Thyroid gland (tissue), 4 donors: ENCODE data around the gene LONRF3. TPM values are rescaled to one million over a fixed set of nuclear protein-coding genes. Genes with fewer than 3 reads are reported as not detected.

Experiments used
- DNase-seq, 2 donors: peaks; one replicate each; pipeline ENCODE4 v3.0.0-alpha.2; 2019
- H3K27ac ChIP-seq, 3 donors: fragments of 200-600 bp; sonication (generic); 1 replicate in 2 of 3; 2 replicates in 1 of 3; pipeline ENCODE4 v1.5.1; 2016 to 2019; ENCODE audit warnings: mild to moderate bottlenecking in 1 of 3, moderate library complexity in 1 of 3
- H3K27me3 ChIP-seq: fragments of 200-600 bp; sonication (generic); one replicate; pipeline ENCODE4 v1.5.1; 2019
- H3K36me3 ChIP-seq, 2 donors: fragments of 200-600 bp; sonication (generic); one replicate each; pipeline ENCODE4 v1.5.1; 2016 to 2019
- H3K4me1 ChIP-seq, 2 donors: fragments of 200-600 bp; sonication (generic); one replicate each; pipeline ENCODE4 v1.5.1; 2017 to 2019
- H3K4me3 ChIP-seq, 3 donors: fragments of 200-600 bp; sonication (generic); replicated peaks in 1 of 3; 1 replicate in 2 of 3; 2 replicates in 1 of 3; pipeline ENCODE4 v1.5.1; 2016; ENCODE audit warnings: mild to moderate bottlenecking in 1 of 3
- H3K9me3 ChIP-seq: fragments of 200-600 bp; sonication (generic); one replicate; pipeline ENCODE4 v1.5.1; 2017
- POLR2A ChIP-seq, 2 donors: fragments of 450-650 bp; IDR thresholded peaks; one replicate each; pipeline ENCODE4 v1.6.1; 2017; ENCODE audit warnings: antibody characterized with exemption in 2 of 2, mild to moderate bottlenecking in 2 of 2, moderate library complexity in 1 of 2
- WGBS, 2 donors: methylation state at CpG; one replicate each; pipeline ENCODE4 v1.1.5; 2017; 5-methylcytosine and 5-hydroxymethylcytosine counted together
- intact Hi-C: fragments of 100-400 bp; cut with DNase I; formaldehyde crosslinking; loops from one replicate; pipeline ENCODE4 v1.15.1; 2023
- total RNA-seq, 4 donors: library from RNA; depleted of rRNA; stranded (reverse); fragments of >200 nt; gene quantifications; one replicate each; pipeline ENCODE4 v1.2.3, GENCODE V29; 2016
- TF ChIP-seq, protein P1 (sequence below), 6 experiments: fragments of 200-600 bp in 3 of 6; fragments of 450-650 bp in 3 of 6; sonication (generic) in 3 of 6; IDR thresholded peaks; one replicate each; pipeline ENCODE4 v1.5.1; 2016 to 2019; ENCODE audit warnings: antibody characterized with exemption in 6 of 6, mild to moderate bottlenecking in 2 of 6, inconsistent platforms in 1 of 6, moderate library complexity in 1 of 6

LONRF3 gene
- total RNA-seq, 4 donors from 2014 or later, result 32.1 to 106 (median 51.9) TPM

- no peaks in the 10 kb centered on the region for H3K4me1 ChIP-seq
- no peaks in the 10 kb centered on the region for H3K36me3 ChIP-seq
- H3K4me3 ChIP-seq, result no peak overlapping the region
- H3K27ac ChIP-seq, result no peak overlapping the region
- no peak for TF ChIP-seq POLR2A (IDR thresholded peaks at IDR 0.05)
- TF ChIP-seq, protein P1, sequence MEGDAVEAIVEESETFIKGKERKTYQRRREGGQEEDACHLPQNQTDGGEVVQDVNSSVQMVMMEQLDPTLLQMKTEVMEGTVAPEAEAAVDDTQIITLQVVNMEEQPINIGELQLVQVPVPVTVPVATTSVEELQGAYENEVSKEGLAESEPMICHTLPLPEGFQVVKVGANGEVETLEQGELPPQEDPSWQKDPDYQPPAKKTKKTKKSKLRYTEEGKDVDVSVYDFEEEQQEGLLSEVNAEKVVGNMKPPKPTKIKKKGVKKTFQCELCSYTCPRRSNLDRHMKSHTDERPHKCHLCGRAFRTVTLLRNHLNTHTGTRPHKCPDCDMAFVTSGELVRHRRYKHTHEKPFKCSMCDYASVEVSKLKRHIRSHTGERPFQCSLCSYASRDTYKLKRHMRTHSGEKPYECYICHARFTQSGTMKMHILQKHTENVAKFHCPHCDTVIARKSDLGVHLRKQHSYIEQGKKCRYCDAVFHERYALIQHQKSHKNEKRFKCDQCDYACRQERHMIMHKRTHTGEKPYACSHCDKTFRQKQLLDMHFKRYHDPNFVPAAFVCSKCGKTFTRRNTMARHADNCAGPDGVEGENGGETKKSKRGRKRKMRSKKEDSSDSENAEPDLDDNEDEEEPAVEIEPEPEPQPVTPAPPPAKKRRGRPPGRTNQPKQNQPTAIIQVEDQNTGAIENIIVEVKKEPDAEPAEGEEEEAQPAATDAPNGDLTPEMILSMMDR (IDR thresholded peaks at IDR 0.05), result peak; percentile 20 to 66 (median 52)
- WGBS, 2 donors, result 3 to 4% methylated on average over 7 of the region's 7 CpGs
- intact Hi-C loops, result loop anchor here (5.0 kb wide), 1 partner anchor 220 kb away; no protein-coding TSS in a partner anchor
- no peaks in the 10 kb centered on the region for H3K9me3 ChIP-seq
- peak; percentile 62 to 66 for DNase-seq
- no peaks in the 10 kb centered on the region for H3K27me3 ChIP-seq
Measured at GRCh38 chrX:119067023-119067739, 92.8 kb downstream of the LONRF3 start.

Other genes with a start within 250 kb of the LONRF3 start
- gene IL13RA1, start 247.0 kb upstream of the LONRF3 start, total RNA-seq, result 10 to 100 TPM; 40.0 to 71.4 (median 46.8) TPM
- 10 to 100 TPM in 2 of 4 donors, 1 to 10 TPM in 2; 1.2 to 40.9 (median 10.7) TPM for gene ZCCHC12, start 150.8 kb upstream of the LONRF3 start, total RNA-seq
- not detected for gene CT47C1, start 98.4 kb downstream of the LONRF3 start, total RNA-seq
- gene KIAA1210, start 153.2 kb downstream of the LONRF3 start, total RNA-seq, result under 1 TPM in 3 of 4 donors, not detected in 1; 0.08 to 0.94 (median 0.33) TPM